Measurements from ENCODE around the gene KLHDC7B.

Gene KLHDC7B

DNA sequence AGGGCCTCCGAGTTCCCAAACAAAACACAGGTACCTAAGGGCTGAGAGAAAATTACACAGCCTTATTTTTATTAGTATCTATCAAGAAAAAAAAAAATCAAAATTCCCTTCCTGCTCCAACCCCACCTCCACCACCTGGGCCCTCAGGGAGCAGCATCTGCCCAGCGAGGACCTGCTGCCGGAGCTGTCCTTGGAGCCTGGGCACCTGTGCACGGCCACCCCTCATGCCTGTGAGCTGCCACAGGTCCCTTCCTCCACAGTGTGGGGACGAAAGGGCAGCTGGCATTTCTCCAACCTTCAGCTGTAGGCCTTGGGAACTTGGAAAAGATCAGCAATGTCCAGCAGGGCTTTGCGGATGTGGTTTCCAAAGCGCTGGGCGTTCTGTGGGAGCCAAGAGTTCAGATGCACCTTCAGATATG, 23.4 kb downstream of the KLHDC7B start:
- no peak overlapping the region for H3K27ac ChIP-seq (ENCODE audit: low read length)
- TF ChIP-seq, protein P1, sequence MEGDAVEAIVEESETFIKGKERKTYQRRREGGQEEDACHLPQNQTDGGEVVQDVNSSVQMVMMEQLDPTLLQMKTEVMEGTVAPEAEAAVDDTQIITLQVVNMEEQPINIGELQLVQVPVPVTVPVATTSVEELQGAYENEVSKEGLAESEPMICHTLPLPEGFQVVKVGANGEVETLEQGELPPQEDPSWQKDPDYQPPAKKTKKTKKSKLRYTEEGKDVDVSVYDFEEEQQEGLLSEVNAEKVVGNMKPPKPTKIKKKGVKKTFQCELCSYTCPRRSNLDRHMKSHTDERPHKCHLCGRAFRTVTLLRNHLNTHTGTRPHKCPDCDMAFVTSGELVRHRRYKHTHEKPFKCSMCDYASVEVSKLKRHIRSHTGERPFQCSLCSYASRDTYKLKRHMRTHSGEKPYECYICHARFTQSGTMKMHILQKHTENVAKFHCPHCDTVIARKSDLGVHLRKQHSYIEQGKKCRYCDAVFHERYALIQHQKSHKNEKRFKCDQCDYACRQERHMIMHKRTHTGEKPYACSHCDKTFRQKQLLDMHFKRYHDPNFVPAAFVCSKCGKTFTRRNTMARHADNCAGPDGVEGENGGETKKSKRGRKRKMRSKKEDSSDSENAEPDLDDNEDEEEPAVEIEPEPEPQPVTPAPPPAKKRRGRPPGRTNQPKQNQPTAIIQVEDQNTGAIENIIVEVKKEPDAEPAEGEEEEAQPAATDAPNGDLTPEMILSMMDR (IDR thresholded peaks at IDR 0.05; ENCODE audit: low read depth, low read length): no peak
- TF ChIP-seq EZH2phosphoT487 (IDR thresholded peaks at IDR 0.05; ENCODE audit: low read depth): no peak
- no peaks in the 10 kb centered on the region for H4K20me1 ChIP-seq (ENCODE audit: insufficient read depth, low read length)
- no peaks in the 10 kb centered on the region for H3K9me3 ChIP-seq (ENCODE audit: insufficient read depth, low read length)
- no peak overlapping the region for H3K4me2 ChIP-seq (ENCODE audit: low read length)
- H2AFZ ChIP-seq (ENCODE audit: low read depth, low read length): no peak overlapping the region
- H3K27me3 ChIP-seq (ENCODE audit: low read depth, low read length): no peaks in the 10 kb centered on the region
- H3K4me1 ChIP-seq (ENCODE audit: low read length): no peaks in the 10 kb centered on the region
- no peak overlapping the region for H3K9ac ChIP-seq (ENCODE audit: low read length)
- H3K4me3 ChIP-seq (ENCODE audit: low read length): no peak overlapping the region
- peaks cover 6% of the 10 kb centered on the region for H3K36me3 ChIP-seq (replicated peaks; ENCODE audit: low read depth, low read length)
- H3K79me2 ChIP-seq (ENCODE audit: low read length): no peaks in the 10 kb centered on the region

- no peak overlapping the region for H3K9ac ChIP-seq (ENCODE audit: low read length)
- no peaks in the 10 kb centered on the region for H3K4me1 ChIP-seq (ENCODE audit: low read length)
- no peaks in the 10 kb centered on the region for H3K79me2 ChIP-seq (ENCODE audit: low read length)
- H3K36me3 ChIP-seq (replicated peaks; ENCODE audit: low read depth, low read length): peaks cover 6% of the 10 kb centered on the region
- H3K9me3 ChIP-seq (ENCODE audit: insufficient read depth, low read length): no peaks in the 10 kb centered on the region
- H3K4me3 ChIP-seq (ENCODE audit: low read length): no peak overlapping the region
- TF ChIP-seq, protein P1 (IDR thresholded peaks at IDR 0.05; ENCODE audit: low read depth, low read length): no peak
- TF ChIP-seq EZH2phosphoT487 (IDR thresholded peaks at IDR 0.05; ENCODE audit: low read depth): no peak
- H3K27ac ChIP-seq (ENCODE audit: low read length): no peak overlapping the region
- no peaks in the 10 kb centered on the region for H3K27me3 ChIP-seq (ENCODE audit: low read depth, low read length)
- H3K4me2 ChIP-seq (ENCODE audit: low read length): no peak overlapping the region
- no peak overlapping the region for H2AFZ ChIP-seq (ENCODE audit: low read depth, low read length)
- no peaks in the 10 kb centered on the region for H4K20me1 ChIP-seq (ENCODE audit: insufficient read depth, low read length)
These were observed 24.3 kb downstream of the KLHDC7B start for GRCh38 chr22:50569896-50570535.

DNA sequence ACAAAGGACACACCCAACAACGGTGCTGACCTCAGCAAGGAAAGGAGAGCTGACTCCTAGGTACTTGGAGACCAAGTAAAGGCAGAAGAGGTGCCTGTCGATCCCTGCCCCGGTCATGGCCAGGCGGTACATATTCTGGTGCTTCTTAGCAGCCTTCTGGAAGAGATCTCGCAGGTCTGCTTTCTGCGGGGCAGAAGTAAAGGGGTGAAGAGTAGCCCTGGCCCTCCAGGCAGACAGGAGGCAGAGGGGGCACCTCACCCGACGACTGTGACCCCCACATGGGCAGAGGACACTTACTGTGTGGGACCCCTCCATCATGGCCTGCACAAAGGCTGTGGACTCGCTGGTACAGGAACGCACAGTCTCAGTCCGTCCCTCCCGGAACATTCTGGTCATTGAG, 25.2 kb downstream of the KLHDC7B start:
- Histone ChIP-seq H3K27ac (ENCODE audit: low read length) (no peak overlapping the region), H3K27me3 (ENCODE audit: low read depth, low read length) (no peaks in the 10 kb centered on the region), H4K20me1 (ENCODE audit: insufficient read depth, low read length) (no peaks in the 10 kb centered on the region), H3K9me3 (ENCODE audit: insufficient read depth, low read length) (no peaks in the 10 kb centered on the region), H3K79me2 (ENCODE audit: low read length) (no peaks in the 10 kb centered on the region), H3K4me2 (ENCODE audit: low read length) (no peak overlapping the region), H2AFZ (ENCODE audit: low read depth, low read length) (no peak overlapping the region), H3K36me3 (replicated peaks; ENCODE audit: low read depth, low read length) (peaks cover 6% of the 10 kb centered on the region), H3K4me1 (ENCODE audit: low read length) (no peaks in the 10 kb centered on the region), H3K9ac (ENCODE audit: low read length) (no peak overlapping the region), H3K4me3 (ENCODE audit: low read length) (no peak overlapping the region)
- TF ChIP-seq EZH2phosphoT487 (IDR thresholded peaks at IDR 0.05; ENCODE audit: low read depth): no peak
- TF ChIP-seq, protein P1 (IDR thresholded peaks at IDR 0.05; ENCODE audit: low read depth, low read length): no peak

GRCh38 chr22:50571264-50572175, 25.8 kb downstream of the KLHDC7B start:
- Histone ChIP-seq H3K9ac (ENCODE audit: low read length) (no peak overlapping the region), H4K20me1 (ENCODE audit: insufficient read depth, low read length) (no peaks in the 10 kb centered on the region), H3K27ac (ENCODE audit: low read length) (no peak overlapping the region), H3K4me3 (ENCODE audit: low read length) (no peak overlapping the region), H3K4me1 (ENCODE audit: low read length) (no peaks in the 10 kb centered on the region), H3K79me2 (ENCODE audit: low read length) (no peaks in the 10 kb centered on the region), H3K36me3 (replicated peaks; ENCODE audit: low read depth, low read length) (peaks cover 6% of the 10 kb centered on the region), H3K27me3 (ENCODE audit: low read depth, low read length) (no peaks in the 10 kb centered on the region), H3K9me3 (ENCODE audit: insufficient read depth, low read length) (no peaks in the 10 kb centered on the region), H2AFZ (ENCODE audit: low read depth, low read length) (no peak overlapping the region), H3K4me2 (ENCODE audit: low read length) (no peak overlapping the region)
- TF ChIP-seq, protein P1 (IDR thresholded peaks at IDR 0.05; ENCODE audit: low read depth, low read length): no peak
- no peak for TF ChIP-seq EZH2phosphoT487 (IDR thresholded peaks at IDR 0.05; ENCODE audit: low read depth)

All from OCI-LY3 (cell line).